Adrenal gland (tissue), 5 donors: ENCODE data around the gene ENDOV.

Experiments used
- POLR2A ChIP-seq, 2 donors: fragments of 450-650 bp; IDR thresholded peaks; one replicate each; pipeline ENCODE4 v1.6.1; 2017; ENCODE audit warnings: antibody characterized with exemption in 2 of 2, mild to moderate bottlenecking in 2 of 2, moderate library complexity in 1 of 2
- TF ChIP-seq, protein P1 (sequence below), 6 experiments: fragments of 450-650 bp in 4 of 6; fragments of 200-600 bp in 2 of 6; sonication (generic) in 1 of 6; IDR thresholded peaks; 1 replicate in 5 of 6; 2 replicates in 1 of 6; pipeline versions ENCODE4 v1.5.1 to v1.8.0; 2016 to 2021; ENCODE audit warnings: antibody characterized with exemption in 6 of 6, mild to moderate bottlenecking in 2 of 6, moderate library complexity in 1 of 6
- donor health status: DM: no; HTN: no; CAD: no.

DNA sequence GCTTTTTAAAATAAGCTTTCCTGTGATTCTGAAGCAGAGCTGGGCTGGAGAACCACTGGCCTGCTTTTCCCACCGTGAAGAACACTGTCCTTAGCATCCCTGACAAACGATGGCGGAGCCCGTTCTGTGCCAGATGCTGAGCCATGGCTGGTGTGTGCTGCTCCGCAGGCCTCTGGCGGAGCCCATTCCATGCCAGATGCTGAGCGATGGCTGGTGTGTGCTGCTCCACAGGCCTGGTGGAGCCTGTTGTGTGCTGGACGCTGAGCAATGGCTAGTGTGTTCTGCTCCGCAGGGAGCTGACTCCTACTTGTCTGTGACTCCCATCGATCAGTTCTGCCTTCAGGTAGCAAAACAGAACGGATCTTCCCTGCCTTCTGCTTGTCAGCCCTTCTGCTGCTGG is 4.3 kb downstream of the ENDOV start:
- TF ChIP-seq, protein P1, sequence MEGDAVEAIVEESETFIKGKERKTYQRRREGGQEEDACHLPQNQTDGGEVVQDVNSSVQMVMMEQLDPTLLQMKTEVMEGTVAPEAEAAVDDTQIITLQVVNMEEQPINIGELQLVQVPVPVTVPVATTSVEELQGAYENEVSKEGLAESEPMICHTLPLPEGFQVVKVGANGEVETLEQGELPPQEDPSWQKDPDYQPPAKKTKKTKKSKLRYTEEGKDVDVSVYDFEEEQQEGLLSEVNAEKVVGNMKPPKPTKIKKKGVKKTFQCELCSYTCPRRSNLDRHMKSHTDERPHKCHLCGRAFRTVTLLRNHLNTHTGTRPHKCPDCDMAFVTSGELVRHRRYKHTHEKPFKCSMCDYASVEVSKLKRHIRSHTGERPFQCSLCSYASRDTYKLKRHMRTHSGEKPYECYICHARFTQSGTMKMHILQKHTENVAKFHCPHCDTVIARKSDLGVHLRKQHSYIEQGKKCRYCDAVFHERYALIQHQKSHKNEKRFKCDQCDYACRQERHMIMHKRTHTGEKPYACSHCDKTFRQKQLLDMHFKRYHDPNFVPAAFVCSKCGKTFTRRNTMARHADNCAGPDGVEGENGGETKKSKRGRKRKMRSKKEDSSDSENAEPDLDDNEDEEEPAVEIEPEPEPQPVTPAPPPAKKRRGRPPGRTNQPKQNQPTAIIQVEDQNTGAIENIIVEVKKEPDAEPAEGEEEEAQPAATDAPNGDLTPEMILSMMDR (IDR thresholded peaks at IDR 0.05) = no peak
- no peak for TF ChIP-seq POLR2A (IDR thresholded peaks at IDR 0.05)
